Right lobe of liver (tissue), 6 donors: ENCODE data around the gene CPTP. TPM values are rescaled to one million over a fixed set of nuclear protein-coding genes. Genes with fewer than 3 reads are reported as not detected.

Source experiments
- ATAC-seq, 4 donors: fragments of 200-7000 bp; cut with Tn5 transposase; one replicate each; pipeline ENCODE4 v1.9.1; 2020; ENCODE audit warnings: mild to moderate bottlenecking in 4 of 4, moderate library complexity in 4 of 4
- DNase-seq, 3 donors: peaks; one replicate each; pipeline ENCODE4 v3.0.0-alpha.2; 2020
- H3K27ac ChIP-seq, 3 donors: fragments of 200-600 bp; one replicate each; pipeline ENCODE4 v1.8.0; 2022
- H3K27me3 ChIP-seq, 2 donors: fragments of 200-600 bp; one replicate each; pipeline ENCODE4 v1.8.0; 2022
- H3K36me3 ChIP-seq, 4 donors: fragments of 200-600 bp; sonication (generic) in 1 of 4; one replicate each; pipeline versions ENCODE4 v1.5.1 to v1.8.0; 2017 to 2022; ENCODE audit warnings: control low read depth in 1 of 4
- H3K4me1 ChIP-seq, 4 donors: fragments of 200-600 bp; sonication (generic) in 1 of 4; one replicate each; pipeline versions ENCODE4 v1.5.1 to v1.8.0; 2017 to 2022; ENCODE audit warnings: control low read depth in 1 of 4
- H3K4me3 ChIP-seq, 3 donors: fragments of 200-600 bp; one replicate each; pipeline ENCODE4 v1.8.0; 2022
- H3K9me3 ChIP-seq, 4 donors: fragments of 200-600 bp; sonication (generic) in 1 of 4; one replicate each; pipeline versions ENCODE4 v1.5.1 to v1.8.0; 2017 to 2022; ENCODE audit warnings: control low read depth in 1 of 4
- CTCF ChIP-seq, 4 donors: fragments of 200-600 bp in 3 of 4; fragments of 450-650 bp in 1 of 4; IDR thresholded peaks; one replicate each; pipeline versions ENCODE4 v1.5.1 to v1.8.0; 2016 to 2022; ENCODE audit warnings: antibody characterized with exemption in 4 of 4, mild to moderate bottlenecking in 2 of 4
- POLR2A ChIP-seq: fragments of 450-650 bp; IDR thresholded peaks from one replicate; pipeline ENCODE4 v1.6.1; 2017; ENCODE audit warnings: antibody characterized with exemption, mild to moderate bottlenecking
- WGBS: methylation state at CpG from one replicate; pipeline ENCODE4 v1.1.6; 2018; ENCODE audit warnings: low coverage, low lambda C conversion rate; ENCODE audit not compliant: insufficient coverage; ENCODE audit errors: missing lambda C conversion rate; 5-methylcytosine and 5-hydroxymethylcytosine counted together
- intact Hi-C, 2 donors: fragments of 100-400 bp; cut with DNase I; formaldehyde crosslinking; loops; one replicate each; pipeline versions ENCODE4 v1.11.2 to v1.14.1; 2022
- total RNA-seq, 6 experiments: library from RNA; depleted of rRNA in 2 of 6; stranded (reverse); fragments of >200 nt in 2 of 6; fragmentation: NEBNext Ultra II Directional in 3 of 6; extraction: Animal tissue kit (Norgen Biotek cat#: 25700) in 3 of 6; gene quantifications; one replicate each; pipeline versions ENCODE4 v1.1.0 to v1.2.4, GENCODE V29; 2016 to 2023
- donor health status: DM: no; HTN: yes; CAD: no.
- donor health status: DM: no; HTN: no; CAD: no.
- donor health status: DM: no; HTN: no; CAD: no.
- donor health status: DM: no; HTN: yes; CAD: no.
- donor health status: DM: no; HTN: yes; CAD: no.

The CPTP gene
- total RNA-seq, 6 experiments from 2014 or later = 26.9 to 57.7 (median 33.1) TPM

GRCh38 chr1:1311107-1312104, 13.2 kb upstream of the CPTP start:
- H3K9me3 ChIP-seq = no peaks in the 10 kb centered on the region
- no peak for TF ChIP-seq POLR2A
- H3K27me3 ChIP-seq = no peaks in the 10 kb centered on the region
- intact Hi-C loops = no loop called here
- H3K4me1 ChIP-seq = peaks cover 0 to 18% (median 7%) of the 10 kb centered on the region in 4 donors
- no peak overlapping the region for H3K4me3 ChIP-seq
- H3K27ac ChIP-seq = no peak overlapping the region
- peaks cover 0 to 44% (median 10%) of the 10 kb centered on the region in 4 donors for H3K36me3 ChIP-seq
- WGBS = 92% methylated on average over 6 of the region's 22 CpGs
- no peak for DNase-seq
- ATAC-seq = no peak

GRCh38 chr1:1312450-1313314, 11.9 kb upstream of the CPTP start:
- WGBS = 82% methylated on average over 5 of the region's 49 CpGs
- Histone ChIP-seq H3K27me3 (no peaks in the 10 kb centered on the region), H3K4me1 (peaks cover 0 to 9% (median 3%) of the 10 kb centered on the region in 4 donors), H3K9me3 (no peaks in the 10 kb centered on the region), H3K36me3 (peaks cover 0 to 44% (median 10%) of the 10 kb centered on the region in 4 donors), H3K4me3 (no peak overlapping the region), H3K27ac (no peak overlapping the region)
- ATAC-seq = no peak
- DNase-seq = no peak
- intact Hi-C loops = no loop called here
- TF ChIP-seq POLR2A (no peak), CTCF (IDR thresholded peaks at IDR 0.05) (no peak)

GRCh38 chr1:1313500-1314236, 10.9 kb upstream of the CPTP start:
- Histone ChIP-seq H3K27ac (no peak overlapping the region), H3K4me1 (peaks cover 0 to 18% (median 3%) of the 10 kb centered on the region in 4 donors), H3K9me3 (no peaks in the 10 kb centered on the region), H3K4me3 (no peak overlapping the region), H3K27me3 (no peaks in the 10 kb centered on the region), H3K36me3 (peaks cover 0 to 44% (median 10%) of the 10 kb centered on the region in 4 donors)
- WGBS = 96% methylated on average over 4 of the region's 37 CpGs
- no peak for DNase-seq
- no peak for TF ChIP-seq POLR2A
- TF ChIP-seq CTCF (IDR thresholded peaks at IDR 0.05) = no peak
- ATAC-seq = no peak
- intact Hi-C loops = no loop called here

GRCh38 chr1:1314237-1314586, 10.4 kb upstream of the CPTP start:
- TF ChIP-seq CTCF (IDR thresholded peaks at IDR 0.05) = no peak
- TF ChIP-seq POLR2A = no peak
- no peak for ATAC-seq
- Histone ChIP-seq H3K36me3 (peaks cover 0 to 47% (median 13%) of the 10 kb centered on the region in 4 donors), H3K4me1 (peaks cover 0 to 19% (median 2%) of the 10 kb centered on the region in 4 donors), H3K27ac (no peak overlapping the region), H3K27me3 (no peaks in the 10 kb centered on the region), H3K4me3 (no peak overlapping the region), H3K9me3 (no peaks in the 10 kb centered on the region)
- 87% methylated on average over 9 of the region's 15 CpGs for WGBS
- intact Hi-C loops = no loop called here
- no peak for DNase-seq
